GM12872 (cell line): ENCODE data around the gene KCNMA1.

Source experiments
- TF ChIP-seq, protein P1 (sequence below): IDR thresholded peaks from 3 replicates; pipeline ENCODE4 v1.5.1; 2011; ENCODE audit warnings: low read depth, mild to moderate bottlenecking, low read length, moderate library complexity; ENCODE audit not compliant: insufficient read depth

Gene KCNMA1

DNA sequence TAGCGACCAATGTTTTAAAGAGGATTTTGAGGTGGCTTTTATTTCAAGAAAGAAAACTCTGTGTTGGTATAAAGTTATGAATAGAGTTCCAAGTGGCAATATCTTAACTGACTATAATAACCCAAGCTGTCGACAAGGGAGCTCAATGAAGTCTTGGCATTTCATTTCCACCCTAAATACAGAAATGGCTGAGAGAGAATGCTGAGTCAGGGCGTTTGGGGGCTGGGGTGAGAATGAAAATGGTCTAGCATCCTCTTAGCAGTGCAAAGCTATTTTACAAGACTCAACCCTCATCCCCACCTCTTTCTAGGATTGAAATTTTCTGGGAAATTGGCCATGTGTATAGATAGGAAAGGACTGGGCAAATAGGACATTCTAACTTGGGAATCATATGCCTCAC is 759.1 kb downstream of the KCNMA1 start:
- TF ChIP-seq, protein P1, sequence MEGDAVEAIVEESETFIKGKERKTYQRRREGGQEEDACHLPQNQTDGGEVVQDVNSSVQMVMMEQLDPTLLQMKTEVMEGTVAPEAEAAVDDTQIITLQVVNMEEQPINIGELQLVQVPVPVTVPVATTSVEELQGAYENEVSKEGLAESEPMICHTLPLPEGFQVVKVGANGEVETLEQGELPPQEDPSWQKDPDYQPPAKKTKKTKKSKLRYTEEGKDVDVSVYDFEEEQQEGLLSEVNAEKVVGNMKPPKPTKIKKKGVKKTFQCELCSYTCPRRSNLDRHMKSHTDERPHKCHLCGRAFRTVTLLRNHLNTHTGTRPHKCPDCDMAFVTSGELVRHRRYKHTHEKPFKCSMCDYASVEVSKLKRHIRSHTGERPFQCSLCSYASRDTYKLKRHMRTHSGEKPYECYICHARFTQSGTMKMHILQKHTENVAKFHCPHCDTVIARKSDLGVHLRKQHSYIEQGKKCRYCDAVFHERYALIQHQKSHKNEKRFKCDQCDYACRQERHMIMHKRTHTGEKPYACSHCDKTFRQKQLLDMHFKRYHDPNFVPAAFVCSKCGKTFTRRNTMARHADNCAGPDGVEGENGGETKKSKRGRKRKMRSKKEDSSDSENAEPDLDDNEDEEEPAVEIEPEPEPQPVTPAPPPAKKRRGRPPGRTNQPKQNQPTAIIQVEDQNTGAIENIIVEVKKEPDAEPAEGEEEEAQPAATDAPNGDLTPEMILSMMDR, result no peak

DNA sequence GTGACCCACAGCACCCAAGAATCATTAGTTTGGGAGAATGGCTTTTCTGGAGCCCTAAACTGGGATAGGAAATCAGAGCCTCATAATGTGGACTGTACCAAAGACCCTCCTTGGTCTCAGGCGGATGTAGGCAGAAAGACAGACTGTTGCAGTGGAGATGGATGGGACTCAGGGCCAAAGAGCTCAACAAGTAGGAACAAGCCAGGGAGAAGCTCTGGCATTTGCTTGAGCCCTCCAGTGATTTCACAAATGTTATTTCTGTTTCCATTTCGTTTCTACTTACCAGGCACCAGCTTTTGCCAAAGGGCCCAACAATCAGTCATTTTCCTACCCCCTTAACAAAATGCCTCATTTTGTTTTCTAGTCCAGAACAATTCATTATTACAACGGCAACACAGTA is 762.7 kb downstream of the KCNMA1 start:
- TF ChIP-seq, protein P1, result no peak

DNA sequence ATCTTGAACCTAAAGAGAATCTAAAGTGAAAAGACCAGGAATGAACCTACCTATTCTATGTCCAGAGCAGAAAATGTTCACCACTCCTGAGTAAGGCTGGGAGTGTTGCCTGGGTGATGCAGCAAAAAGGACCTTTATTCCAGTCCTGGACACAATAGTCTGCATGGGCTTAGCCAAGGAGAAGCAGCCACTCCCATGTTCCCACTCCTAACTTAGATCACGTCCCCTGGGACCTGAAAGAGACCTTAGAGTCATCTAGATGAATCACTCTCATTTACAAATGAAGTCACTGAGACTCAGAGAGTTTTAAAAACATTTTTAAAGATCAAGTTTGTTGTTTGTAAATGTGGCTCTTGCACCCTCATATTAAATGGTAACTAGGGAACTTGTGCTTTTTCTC is 763.4 kb downstream of the KCNMA1 start:
- TF ChIP-seq, protein P1, result no peak

DNA sequence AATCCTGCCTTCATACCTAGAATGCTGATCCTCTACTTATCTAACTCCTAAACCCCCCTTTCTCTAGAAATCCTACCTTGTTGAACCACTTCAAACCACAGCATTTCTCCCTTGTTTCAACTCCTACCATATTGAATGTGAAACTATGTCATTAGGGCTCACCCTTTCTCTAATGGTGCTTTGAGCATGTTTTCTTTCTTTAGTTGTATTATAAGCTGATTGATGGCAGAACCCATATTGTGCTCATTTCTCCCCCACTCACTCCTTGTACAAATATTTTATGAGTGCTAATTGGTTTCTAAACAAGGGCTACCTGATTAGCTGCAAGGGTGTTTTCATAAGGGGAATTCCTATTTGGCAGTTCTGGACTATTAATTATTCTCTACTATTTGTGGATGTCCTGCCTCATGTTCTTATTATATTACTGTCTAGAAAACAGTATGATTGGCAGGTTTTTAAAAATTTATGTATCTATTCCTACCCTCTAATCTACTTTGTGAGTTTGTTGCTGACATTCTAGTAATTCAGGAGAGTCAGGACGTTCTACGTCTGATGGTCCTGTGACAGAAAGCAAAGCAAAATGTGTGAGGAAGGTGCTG is 765.8 kb downstream of the KCNMA1 start:
- TF ChIP-seq, protein P1, result no peak

DNA sequence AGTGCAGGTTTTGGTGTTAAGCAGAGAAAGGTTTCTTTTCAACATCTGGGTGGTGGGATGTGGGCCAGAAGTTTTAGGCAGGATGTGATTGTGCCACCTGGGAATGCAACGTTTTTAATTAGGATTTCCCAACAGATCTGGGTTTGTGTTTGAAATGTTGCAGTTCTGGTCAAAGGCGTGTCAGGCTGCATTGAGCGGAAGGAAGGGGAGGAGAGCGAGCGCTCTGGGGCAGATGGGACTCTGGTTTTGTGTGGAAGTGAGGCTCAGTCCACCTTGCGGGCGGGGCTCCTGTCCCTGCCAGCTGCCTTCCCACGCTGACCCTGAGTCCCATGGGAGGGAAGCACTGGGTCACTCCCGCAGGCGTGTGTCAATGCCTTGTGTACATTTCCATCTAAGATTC is 767.7 kb downstream of the KCNMA1 start:
- TF ChIP-seq, protein P1, result no peak

DNA sequence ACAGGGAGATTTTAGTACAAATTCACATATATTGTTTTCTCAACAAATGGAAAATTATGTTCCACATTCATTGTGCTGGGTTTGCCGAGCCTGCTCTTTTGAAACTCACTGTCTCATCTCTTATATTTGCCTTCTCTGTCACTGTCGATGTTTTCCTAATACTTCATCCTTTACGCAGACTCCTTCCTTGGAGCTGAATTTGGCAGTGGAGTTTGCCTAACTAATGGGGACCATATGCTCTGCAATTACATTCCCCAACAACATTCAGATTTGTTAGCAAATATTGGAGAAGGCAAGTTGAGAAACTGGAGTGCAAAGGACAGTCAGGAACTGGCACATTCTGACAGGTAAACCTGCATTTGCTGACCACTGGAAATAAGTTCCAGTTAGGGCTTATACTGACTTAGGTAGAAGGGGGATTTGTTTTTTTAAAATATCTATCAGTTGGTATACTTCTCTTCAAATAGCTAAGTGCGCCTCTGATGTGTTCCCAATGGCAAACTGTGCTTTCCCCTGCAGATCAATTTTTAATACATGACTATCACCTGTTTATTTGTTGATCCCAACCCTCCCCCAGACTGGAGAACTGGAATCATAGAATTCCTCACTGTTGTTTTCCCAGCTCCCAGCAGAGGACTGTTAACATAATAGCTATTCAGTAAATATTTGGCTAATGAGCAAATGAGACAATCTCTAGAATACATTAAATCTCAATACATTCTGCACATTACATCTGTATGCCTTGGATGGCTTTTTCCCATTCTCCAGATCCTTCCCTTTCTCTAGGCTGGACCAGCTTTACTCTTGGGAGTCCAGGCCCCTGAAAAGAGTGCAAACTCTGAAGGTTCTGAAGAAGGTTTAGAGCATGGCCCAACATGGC is 769.3 kb downstream of the KCNMA1 start:
- TF ChIP-seq, protein P1, result no peak

DNA sequence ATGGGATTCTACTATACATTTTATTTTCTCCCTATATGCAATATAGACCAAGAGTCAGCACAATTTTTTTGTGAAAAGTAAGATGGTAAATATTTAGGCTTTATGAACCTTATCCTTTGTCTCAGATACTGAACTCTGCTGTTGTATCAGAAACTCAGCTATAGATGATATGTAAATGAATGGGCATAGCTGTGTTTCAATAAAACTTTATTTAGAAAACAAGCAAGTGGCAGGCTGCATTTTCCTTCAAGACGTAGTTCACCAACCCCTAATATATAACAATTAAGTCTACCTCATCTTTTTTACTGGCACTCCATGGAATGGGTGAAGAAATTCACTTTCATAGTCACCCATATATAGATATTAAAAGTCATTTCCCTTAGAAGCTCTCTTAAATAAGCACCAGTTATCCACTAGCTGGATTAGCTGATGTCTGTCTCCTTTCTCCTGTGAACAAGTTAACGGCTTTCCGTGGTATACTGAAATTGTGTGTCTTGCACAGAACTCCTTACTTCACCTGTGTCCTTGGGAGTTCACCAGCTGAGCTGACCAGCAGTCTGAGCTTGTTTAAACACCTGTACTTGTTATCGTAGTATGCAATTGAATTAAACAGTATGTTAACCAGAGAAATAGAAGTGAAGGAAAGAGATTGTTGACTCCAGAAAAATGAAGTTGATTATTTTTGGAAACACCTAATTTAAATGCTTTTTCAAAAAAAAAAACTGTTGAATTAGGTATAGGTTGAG is 770.6 kb downstream of the KCNMA1 start:
- TF ChIP-seq, protein P1, result no peak
